ENCODE measurements around the gene ROR2.
"Not testable (repeated sequence)": the region's sequence is repeated elsewhere in the genome, so short reads cannot be mapped to it uniquely, and the experiment has no call there.

The ROR2 gene

GRCh38 chr9:91547081-91547480, 402.9 kb downstream of the ROR2 start:
- H3K27ac ChIP-seq (ENCODE audit: low read length) = no peak overlapping the region
- H3K9me3 ChIP-seq (ENCODE audit: control insufficient read depth, low read depth, low read length) = no peaks in the 10 kb centered on the region
- H3K9ac ChIP-seq (ENCODE audit: low read length) = no peak overlapping the region
- H3K4me1 ChIP-seq (ENCODE audit: control insufficient read depth, low read depth, low read length) = no peaks in the 10 kb centered on the region
- no peaks in the 10 kb centered on the region for H3K36me3 ChIP-seq (ENCODE audit: control insufficient read depth, low read depth, low read length)
- H3K27me3 ChIP-seq (ENCODE audit: control insufficient read depth, insufficient read depth, low read length) = no peaks in the 10 kb centered on the region
- H3K4me3 ChIP-seq (ENCODE audit: low read length) = no peak overlapping the region

DNA sequence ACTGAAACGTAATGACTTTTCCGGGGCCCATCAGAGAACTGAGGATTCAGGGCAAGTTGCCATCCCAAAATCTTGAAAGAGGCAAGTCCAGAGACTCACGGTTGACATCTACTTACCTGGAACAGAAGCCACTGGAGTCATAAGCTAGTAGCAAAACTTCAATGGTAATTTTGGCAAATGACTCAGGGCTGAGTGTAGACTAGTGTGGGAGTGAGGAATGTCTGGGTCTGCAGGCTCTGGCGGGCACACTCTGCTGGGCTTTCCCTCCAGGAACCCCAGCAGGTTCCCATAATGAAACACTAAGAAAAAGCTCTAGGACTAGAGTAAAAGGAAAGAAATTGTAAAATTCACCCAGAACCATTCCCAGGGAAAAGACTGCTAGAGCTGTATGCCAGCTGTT, 403.5 kb downstream of the ROR2 start:
- Histone ChIP-seq H3K4me3 (ENCODE audit: low read length) (no peak overlapping the region), H3K27ac (ENCODE audit: low read length) (no peak overlapping the region), H3K9me3 (ENCODE audit: control insufficient read depth, low read depth, low read length) (no peaks in the 10 kb centered on the region), H3K4me1 (ENCODE audit: control insufficient read depth, low read depth, low read length) (no peaks in the 10 kb centered on the region), H3K36me3 (ENCODE audit: control insufficient read depth, low read depth, low read length) (no peaks in the 10 kb centered on the region), H3K27me3 (ENCODE audit: control insufficient read depth, insufficient read depth, low read length) (no peaks in the 10 kb centered on the region), H3K9ac (ENCODE audit: low read length) (no peak overlapping the region)

GRCh38 chr9:91541734-91542133, 408.3 kb downstream of the ROR2 start:
- no peak overlapping the region for H3K27ac ChIP-seq (ENCODE audit: low read length)
- no peak overlapping the region for H3K9ac ChIP-seq (ENCODE audit: low read length)
- H3K4me3 ChIP-seq (ENCODE audit: low read length) = no peak overlapping the region
- no peaks in the 10 kb centered on the region for H3K4me1 ChIP-seq (ENCODE audit: control insufficient read depth, low read depth, low read length)
- no peaks in the 10 kb centered on the region for H3K36me3 ChIP-seq (ENCODE audit: control insufficient read depth, low read depth, low read length)
- H3K27me3 ChIP-seq (ENCODE audit: control insufficient read depth, insufficient read depth, low read length) = no peaks in the 10 kb centered on the region
- H3K9me3 ChIP-seq (ENCODE audit: control insufficient read depth, low read depth, low read length) = no peaks in the 10 kb centered on the region

DNA sequence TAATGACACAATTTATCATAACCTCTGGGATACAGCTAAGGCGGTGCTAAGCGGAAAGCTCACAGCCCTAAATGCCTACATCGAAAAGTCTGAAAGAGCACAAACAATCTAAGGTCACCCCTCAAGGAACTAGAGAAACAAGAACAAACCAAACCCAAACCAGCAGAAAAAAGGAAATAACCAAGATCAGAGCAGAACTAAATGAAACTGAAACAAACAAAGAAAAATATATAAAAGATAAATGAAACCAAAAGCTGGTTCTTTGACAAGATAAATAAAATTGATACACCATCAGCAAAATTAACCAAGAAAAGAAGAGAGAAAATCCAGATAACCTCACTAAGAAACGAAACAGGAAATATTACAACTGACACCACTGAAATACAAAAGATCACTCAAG, 409.5 kb downstream of the ROR2 start:
- not testable (repeated sequence) for H3K4me3 ChIP-seq (ENCODE audit: low read length); H3K27ac ChIP-seq (ENCODE audit: low read length); H3K4me1 ChIP-seq (ENCODE audit: control insufficient read depth, low read depth, low read length); H3K36me3 ChIP-seq (ENCODE audit: control insufficient read depth, low read depth, low read length); H3K9ac ChIP-seq (ENCODE audit: low read length); H3K9me3 ChIP-seq (ENCODE audit: control insufficient read depth, low read depth, low read length); H3K27me3 ChIP-seq (ENCODE audit: control insufficient read depth, insufficient read depth, low read length)

- peaks cover 3% of the 10 kb centered on the region for H3K4me1 ChIP-seq (ENCODE audit: control insufficient read depth, low read depth, low read length)
- no peak overlapping the region for H3K27ac ChIP-seq (ENCODE audit: low read length)
- no peaks in the 10 kb centered on the region for H3K36me3 ChIP-seq (ENCODE audit: control insufficient read depth, low read depth, low read length)
- no peak overlapping the region for H3K9ac ChIP-seq (ENCODE audit: low read length)
- H3K4me3 ChIP-seq (ENCODE audit: low read length) = no peak overlapping the region
- H3K27me3 ChIP-seq (ENCODE audit: control insufficient read depth, insufficient read depth, low read length) = no peaks in the 10 kb centered on the region
- no peaks in the 10 kb centered on the region for H3K9me3 ChIP-seq (ENCODE audit: control insufficient read depth, low read depth, low read length)
Measured at GRCh38 chr9:91536211-91536691, 413.8 kb downstream of the ROR2 start.

- Histone ChIP-seq H3K9me3 (ENCODE audit: control insufficient read depth, low read depth, low read length) (no peaks in the 10 kb centered on the region), H3K9ac (ENCODE audit: low read length) (no peak overlapping the region), H3K4me3 (ENCODE audit: low read length) (no peak overlapping the region), H3K4me1 (ENCODE audit: control insufficient read depth, low read depth, low read length) (peaks cover 3% of the 10 kb centered on the region), H3K36me3 (ENCODE audit: control insufficient read depth, low read depth, low read length) (no peaks in the 10 kb centered on the region), H3K27me3 (ENCODE audit: control insufficient read depth, insufficient read depth, low read length) (no peaks in the 10 kb centered on the region), H3K27ac (ENCODE audit: low read length) (no peak overlapping the region)
Measured at GRCh38 chr9:91534374-91534773, 415.7 kb downstream of the ROR2 start.

- Histone ChIP-seq H3K27ac (ENCODE audit: low read length) (no peak overlapping the region), H3K9ac (ENCODE audit: low read length) (no peak overlapping the region), H3K27me3 (ENCODE audit: control insufficient read depth, insufficient read depth, low read length) (no peaks in the 10 kb centered on the region), H3K36me3 (ENCODE audit: control insufficient read depth, low read depth, low read length) (no peaks in the 10 kb centered on the region), H3K4me1 (ENCODE audit: control insufficient read depth, low read depth, low read length) (peaks cover 3% of the 10 kb centered on the region), H3K4me3 (ENCODE audit: low read length) (no peak overlapping the region), H3K9me3 (ENCODE audit: control insufficient read depth, low read depth, low read length) (no peaks in the 10 kb centered on the region)
Measured at GRCh38 chr9:91533382-91533781, 416.6 kb downstream of the ROR2 start.

DNA sequence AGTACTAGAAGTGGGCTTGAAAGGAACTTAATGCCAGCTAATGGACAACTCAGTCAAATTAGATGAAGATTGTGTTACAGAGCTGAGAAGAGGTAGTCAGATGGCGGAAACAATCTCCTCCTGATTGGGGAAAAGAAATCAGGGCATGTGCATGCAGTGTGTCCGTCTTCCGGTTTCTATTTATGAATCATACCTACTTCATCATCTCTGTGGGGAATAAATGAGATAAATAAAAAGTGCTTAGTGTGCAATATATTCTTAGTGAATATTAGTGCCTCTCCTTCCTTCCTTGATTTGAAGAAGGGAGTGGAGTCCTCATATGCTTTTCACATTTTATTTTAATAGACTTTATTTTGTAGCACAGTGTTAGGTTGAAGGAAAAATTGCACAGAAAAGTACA, 417.7 kb downstream of the ROR2 start:
- Histone ChIP-seq H3K27ac (ENCODE audit: low read length) (no peak overlapping the region), H3K36me3 (ENCODE audit: control insufficient read depth, low read depth, low read length) (no peaks in the 10 kb centered on the region), H3K4me1 (ENCODE audit: control insufficient read depth, low read depth, low read length) (peaks cover 3% of the 10 kb centered on the region), H3K4me3 (ENCODE audit: low read length) (no peak overlapping the region), H3K9me3 (ENCODE audit: control insufficient read depth, low read depth, low read length) (no peaks in the 10 kb centered on the region), H3K27me3 (ENCODE audit: control insufficient read depth, insufficient read depth, low read length) (no peaks in the 10 kb centered on the region), H3K9ac (ENCODE audit: low read length) (no peak overlapping the region)

GRCh38 chr9:91530829-91531228, 419.2 kb downstream of the ROR2 start:
- Histone ChIP-seq H3K27me3 (ENCODE audit: control insufficient read depth, insufficient read depth, low read length) (no peaks in the 10 kb centered on the region), H3K4me1 (ENCODE audit: control insufficient read depth, low read depth, low read length) (no peaks in the 10 kb centered on the region), H3K36me3 (ENCODE audit: control insufficient read depth, low read depth, low read length) (no peaks in the 10 kb centered on the region), H3K27ac (ENCODE audit: low read length) (no peak overlapping the region), H3K4me3 (ENCODE audit: low read length) (no peak overlapping the region), H3K9me3 (ENCODE audit: control insufficient read depth, low read depth, low read length) (no peaks in the 10 kb centered on the region), H3K9ac (ENCODE audit: low read length) (no peak overlapping the region)

DNA sequence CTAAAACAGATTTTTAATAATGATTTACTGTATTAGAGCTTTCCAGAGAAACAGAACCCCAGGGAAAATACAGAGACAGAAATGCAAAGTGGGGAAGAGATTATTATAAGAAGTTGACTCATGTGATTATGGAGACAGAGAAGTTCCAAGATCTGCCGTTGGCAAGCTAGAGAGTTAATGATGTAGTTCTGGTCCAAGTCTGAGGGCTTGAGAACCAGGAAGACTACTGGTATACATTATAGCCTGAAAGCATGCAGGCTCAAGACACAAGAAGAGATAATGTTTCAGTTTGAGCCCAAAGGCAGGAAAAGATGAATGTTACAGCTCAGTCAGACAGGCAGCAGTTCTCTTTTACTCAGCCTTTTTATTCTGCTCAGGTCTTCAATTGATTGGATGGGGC, 427.5 kb downstream of the ROR2 start:
- no peaks in the 10 kb centered on the region for H3K9me3 ChIP-seq (ENCODE audit: control insufficient read depth, low read depth, low read length)
- H3K4me1 ChIP-seq (ENCODE audit: control insufficient read depth, low read depth, low read length) = no peaks in the 10 kb centered on the region
- no peak overlapping the region for H3K27ac ChIP-seq (ENCODE audit: low read length)
- H3K36me3 ChIP-seq (ENCODE audit: control insufficient read depth, low read depth, low read length) = no peaks in the 10 kb centered on the region
- H3K4me3 ChIP-seq (ENCODE audit: low read length) = no peak overlapping the region
- no peak overlapping the region for H3K9ac ChIP-seq (ENCODE audit: low read length)
- H3K27me3 ChIP-seq (ENCODE audit: control insufficient read depth, insufficient read depth, low read length) = no peaks in the 10 kb centered on the region

- Histone ChIP-seq H3K9me3 (ENCODE audit: control insufficient read depth, low read depth, low read length) (no peaks in the 10 kb centered on the region), H3K4me3 (ENCODE audit: low read length) (no peak overlapping the region), H3K27me3 (ENCODE audit: control insufficient read depth, insufficient read depth, low read length) (no peaks in the 10 kb centered on the region), H3K9ac (ENCODE audit: low read length) (no peak overlapping the region), H3K36me3 (ENCODE audit: control insufficient read depth, low read depth, low read length) (no peaks in the 10 kb centered on the region), H3K27ac (ENCODE audit: low read length) (no peak overlapping the region), H3K4me1 (ENCODE audit: control insufficient read depth, low read depth, low read length) (no peaks in the 10 kb centered on the region)
Measured at GRCh38 chr9:91519520-91520277, 430.3 kb downstream of the ROR2 start.

DNA sequence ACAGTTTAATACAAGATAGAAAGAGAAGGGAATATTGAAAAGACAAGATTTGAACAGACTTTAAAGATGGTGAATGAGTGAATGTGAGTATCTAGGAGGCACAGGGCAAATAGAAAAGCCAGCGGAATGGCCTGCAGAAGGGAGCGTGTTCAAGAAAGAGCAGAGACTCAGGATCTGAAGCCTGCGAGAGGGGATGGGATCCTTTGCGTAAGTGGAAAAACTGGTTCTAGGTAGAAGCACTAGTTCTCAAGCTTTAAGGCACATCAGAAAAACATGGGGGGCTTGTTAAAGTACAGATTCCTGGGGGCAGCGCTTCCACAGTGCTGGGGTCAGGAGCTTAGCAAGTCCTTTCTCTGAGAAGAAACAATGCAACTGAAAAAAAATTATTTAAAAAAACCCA, 431.6 kb downstream of the ROR2 start:
- Histone ChIP-seq H3K9me3 (ENCODE audit: control insufficient read depth, low read depth, low read length) (no peaks in the 10 kb centered on the region), H3K27ac (ENCODE audit: low read length) (no peak overlapping the region)

More for the DNA sequence above, 431.6 kb downstream of the ROR2 start:
- no peak overlapping the region for H3K9ac ChIP-seq (ENCODE audit: low read length)
- H3K36me3 ChIP-seq (ENCODE audit: control insufficient read depth, low read depth, low read length) = no peaks in the 10 kb centered on the region
- no peak overlapping the region for H3K4me3 ChIP-seq (ENCODE audit: low read length)
- H3K4me1 ChIP-seq (ENCODE audit: control insufficient read depth, low read depth, low read length) = no peaks in the 10 kb centered on the region
- no peaks in the 10 kb centered on the region for H3K27me3 ChIP-seq (ENCODE audit: control insufficient read depth, insufficient read depth, low read length)
